SK-N-SH (cell line): Measurements from ENCODE around the gene SAT2.
A peak's percentile ranks its signal among the peaks of the same experiment; 100 is the strongest.

Experiments used
- TAF1 ChIP-seq: IDR thresholded peaks from 2 replicates; pipeline ENCODE4 v1.6.1; 2012; ENCODE audit warnings: low read depth, mild to moderate bottlenecking, low read length, moderate library complexity, borderline replicate concordance
- TF ChIP-seq, protein P1 (sequence below): fragments of 200-600 bp; sonication (generic); IDR thresholded peaks from 2 replicates; pipeline ENCODE4 v1.6.1; 2017; ENCODE audit warnings: antibody characterized with exemption, mild to moderate bottlenecking, moderate library complexity
- TF ChIP-seq, protein P2 (sequence below): IDR thresholded peaks from 2 replicates; pipeline ENCODE4 v1.6.1; 2012; ENCODE audit warnings: mild to moderate bottlenecking, low read depth, low read length, moderate library complexity

GRCh38 chr17:7632492-7632894, 4.9 kb upstream of the SAT2 start:
- TF ChIP-seq, protein P1, sequence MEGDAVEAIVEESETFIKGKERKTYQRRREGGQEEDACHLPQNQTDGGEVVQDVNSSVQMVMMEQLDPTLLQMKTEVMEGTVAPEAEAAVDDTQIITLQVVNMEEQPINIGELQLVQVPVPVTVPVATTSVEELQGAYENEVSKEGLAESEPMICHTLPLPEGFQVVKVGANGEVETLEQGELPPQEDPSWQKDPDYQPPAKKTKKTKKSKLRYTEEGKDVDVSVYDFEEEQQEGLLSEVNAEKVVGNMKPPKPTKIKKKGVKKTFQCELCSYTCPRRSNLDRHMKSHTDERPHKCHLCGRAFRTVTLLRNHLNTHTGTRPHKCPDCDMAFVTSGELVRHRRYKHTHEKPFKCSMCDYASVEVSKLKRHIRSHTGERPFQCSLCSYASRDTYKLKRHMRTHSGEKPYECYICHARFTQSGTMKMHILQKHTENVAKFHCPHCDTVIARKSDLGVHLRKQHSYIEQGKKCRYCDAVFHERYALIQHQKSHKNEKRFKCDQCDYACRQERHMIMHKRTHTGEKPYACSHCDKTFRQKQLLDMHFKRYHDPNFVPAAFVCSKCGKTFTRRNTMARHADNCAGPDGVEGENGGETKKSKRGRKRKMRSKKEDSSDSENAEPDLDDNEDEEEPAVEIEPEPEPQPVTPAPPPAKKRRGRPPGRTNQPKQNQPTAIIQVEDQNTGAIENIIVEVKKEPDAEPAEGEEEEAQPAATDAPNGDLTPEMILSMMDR = peak; percentile 51
- TF ChIP-seq, protein P2, sequence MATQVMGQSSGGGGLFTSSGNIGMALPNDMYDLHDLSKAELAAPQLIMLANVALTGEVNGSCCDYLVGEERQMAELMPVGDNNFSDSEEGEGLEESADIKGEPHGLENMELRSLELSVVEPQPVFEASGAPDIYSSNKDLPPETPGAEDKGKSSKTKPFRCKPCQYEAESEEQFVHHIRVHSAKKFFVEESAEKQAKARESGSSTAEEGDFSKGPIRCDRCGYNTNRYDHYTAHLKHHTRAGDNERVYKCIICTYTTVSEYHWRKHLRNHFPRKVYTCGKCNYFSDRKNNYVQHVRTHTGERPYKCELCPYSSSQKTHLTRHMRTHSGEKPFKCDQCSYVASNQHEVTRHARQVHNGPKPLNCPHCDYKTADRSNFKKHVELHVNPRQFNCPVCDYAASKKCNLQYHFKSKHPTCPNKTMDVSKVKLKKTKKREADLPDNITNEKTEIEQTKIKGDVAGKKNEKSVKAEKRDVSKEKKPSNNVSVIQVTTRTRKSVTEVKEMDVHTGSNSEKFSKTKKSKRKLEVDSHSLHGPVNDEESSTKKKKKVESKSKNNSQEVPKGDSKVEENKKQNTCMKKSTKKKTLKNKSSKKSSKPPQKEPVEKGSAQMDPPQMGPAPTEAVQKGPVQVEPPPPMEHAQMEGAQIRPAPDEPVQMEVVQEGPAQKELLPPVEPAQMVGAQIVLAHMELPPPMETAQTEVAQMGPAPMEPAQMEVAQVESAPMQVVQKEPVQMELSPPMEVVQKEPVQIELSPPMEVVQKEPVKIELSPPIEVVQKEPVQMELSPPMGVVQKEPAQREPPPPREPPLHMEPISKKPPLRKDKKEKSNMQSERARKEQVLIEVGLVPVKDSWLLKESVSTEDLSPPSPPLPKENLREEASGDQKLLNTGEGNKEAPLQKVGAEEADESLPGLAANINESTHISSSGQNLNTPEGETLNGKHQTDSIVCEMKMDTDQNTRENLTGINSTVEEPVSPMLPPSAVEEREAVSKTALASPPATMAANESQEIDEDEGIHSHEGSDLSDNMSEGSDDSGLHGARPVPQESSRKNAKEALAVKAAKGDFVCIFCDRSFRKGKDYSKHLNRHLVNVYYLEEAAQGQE = no peak
- TF ChIP-seq TAF1 = no peak
